HEK293T (cell line): ENCODE results near the gene AGBL4.

Experiments
- ARNT ChIP-seq: fragments of 450-650 bp; IDR thresholded peaks from 2 replicates; pipeline ENCODE4 v1.6.1; 2017; ENCODE audit warnings: mild to moderate bottlenecking
- BHLHE40 ChIP-seq: fragments of 450-650 bp; IDR thresholded peaks from 2 replicates; pipeline ENCODE4 v1.6.1; 2016; ENCODE audit warnings: mild to moderate bottlenecking, moderate library complexity, borderline replicate concordance
- ELF4 ChIP-seq: fragments of 450-650 bp; IDR thresholded peaks from 2 replicates; pipeline ENCODE4 v1.6.1; 2017; ENCODE audit warnings: antibody characterized with exemption
- FOXK2 ChIP-seq: fragments of 450-650 bp; IDR thresholded peaks from 2 replicates; pipeline ENCODE4 v1.6.1; 2016; ENCODE audit warnings: mild to moderate bottlenecking
- FOXM1 ChIP-seq: fragments of 450-650 bp; IDR thresholded peaks from 2 replicates; pipeline ENCODE4 v1.6.1; 2017; ENCODE audit warnings: mild to moderate bottlenecking, borderline replicate concordance
- NFRKB ChIP-seq: fragments of 450-650 bp; IDR thresholded peaks from 2 replicates; pipeline ENCODE4 v1.6.1; 2016; ENCODE audit warnings: mild to moderate bottlenecking, moderate library complexity
- SP1 ChIP-seq: fragments of 450-650 bp; IDR thresholded peaks from 2 replicates; pipeline ENCODE4 v1.6.1; 2017
- SUZ12 ChIP-seq: fragments of 450-650 bp; IDR thresholded peaks from 2 replicates; pipeline ENCODE4 v1.6.1; 2016; ENCODE audit warnings: mild to moderate bottlenecking
- TARDBP ChIP-seq: fragments of 450-650 bp; IDR thresholded peaks from 2 replicates; pipeline ENCODE4 v1.6.1; 2016
- TF ChIP-seq, protein P1 (sequence below): fragments of 450-650 bp; IDR thresholded peaks from 2 replicates; pipeline ENCODE4 v1.6.1; 2016

DNA sequence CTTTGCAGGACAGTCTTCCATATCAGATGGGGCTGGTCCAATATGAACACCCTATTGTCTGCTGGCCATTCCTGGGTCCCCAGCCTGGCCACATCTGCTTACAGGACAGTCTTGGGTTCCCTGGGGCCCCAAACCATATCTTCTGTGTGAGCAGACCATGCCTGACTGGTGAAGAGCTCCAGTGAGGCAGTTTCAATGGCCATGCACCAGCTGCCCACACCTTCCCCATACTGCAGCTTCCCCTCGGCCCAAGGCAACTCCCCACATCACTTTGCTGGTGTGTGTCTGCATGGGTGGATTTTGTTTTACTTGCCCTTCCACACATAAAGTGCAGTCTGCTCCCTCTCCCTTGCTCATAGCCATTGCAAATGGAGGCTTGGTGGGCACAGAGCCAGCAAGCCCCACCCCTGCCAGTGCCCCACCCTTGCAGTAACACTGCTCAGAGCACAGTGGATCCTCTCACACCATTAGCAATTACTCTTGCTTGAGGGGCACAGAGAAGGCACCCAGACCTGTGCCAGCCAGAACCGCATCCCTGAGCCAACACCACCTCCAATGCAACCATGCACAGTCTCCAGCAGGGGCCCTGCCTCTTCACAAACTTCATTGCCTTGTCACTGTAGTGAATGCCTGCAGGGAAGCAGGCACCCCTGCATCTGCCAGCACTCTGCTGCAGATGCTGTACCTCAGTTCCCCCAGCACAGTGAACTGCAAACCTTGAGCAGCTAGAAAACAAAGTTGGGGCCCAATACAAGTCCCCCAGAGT lies 772.6 kb downstream of the AGBL4 start:
- TF ChIP-seq ELF4, result no peak
- TF ChIP-seq TARDBP, result no peak
- TF ChIP-seq, protein P1, sequence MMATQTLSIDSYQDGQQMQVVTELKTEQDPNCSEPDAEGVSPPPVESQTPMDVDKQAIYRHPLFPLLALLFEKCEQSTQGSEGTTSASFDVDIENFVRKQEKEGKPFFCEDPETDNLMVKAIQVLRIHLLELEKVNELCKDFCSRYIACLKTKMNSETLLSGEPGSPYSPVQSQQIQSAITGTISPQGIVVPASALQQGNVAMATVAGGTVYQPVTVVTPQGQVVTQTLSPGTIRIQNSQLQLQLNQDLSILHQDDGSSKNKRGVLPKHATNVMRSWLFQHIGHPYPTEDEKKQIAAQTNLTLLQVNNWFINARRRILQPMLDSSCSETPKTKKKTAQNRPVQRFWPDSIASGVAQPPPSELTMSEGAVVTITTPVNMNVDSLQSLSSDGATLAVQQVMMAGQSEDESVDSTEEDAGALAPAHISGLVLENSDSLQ, result no peak
- no peak for TF ChIP-seq NFRKB
- no peak for TF ChIP-seq FOXK2
- TF ChIP-seq FOXM1, result no peak
- no peak for TF ChIP-seq ARNT
- no peak for TF ChIP-seq SP1
- no peak for TF ChIP-seq BHLHE40
- no peak for TF ChIP-seq SUZ12
